GM18498 (cell line): ENCODE results near the gene BCL2L13.
"Not testable (repeated sequence)": the region's sequence is repeated elsewhere in the genome, so short reads cannot be mapped to it uniquely, and the experiment has no call there.

Experiments
- ATAC-seq: cut with Tn5 transposase; IDR thresholded peaks from one replicate; pipeline ENCODE4 v1.9.1; 2021; ENCODE audit warnings: mild to moderate bottlenecking, moderate library complexity; ENCODE audit not compliant: unreplicated experiment

The BCL2L13 gene

DNA sequence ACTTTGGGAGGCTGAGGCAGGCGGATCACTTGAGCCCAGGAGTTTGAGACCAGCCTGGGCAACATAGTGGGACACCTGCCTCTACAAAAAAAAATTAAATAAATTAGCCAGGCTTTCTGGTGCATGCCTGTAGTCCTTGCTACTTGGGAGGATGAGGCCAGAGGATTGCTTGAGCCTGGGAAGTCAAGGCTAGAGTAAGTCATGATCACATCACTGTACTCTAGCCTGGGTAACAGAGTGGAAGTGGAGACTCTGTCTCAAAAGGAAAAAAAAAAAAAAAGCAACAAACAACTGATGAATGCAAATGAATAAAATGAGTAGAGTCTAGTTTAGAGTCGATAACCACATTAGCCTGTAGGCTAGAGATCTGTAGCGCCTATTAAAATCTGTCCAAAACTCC is 3.9 kb upstream of the BCL2L13 start:
- ATAC-seq, result no peak

DNA sequence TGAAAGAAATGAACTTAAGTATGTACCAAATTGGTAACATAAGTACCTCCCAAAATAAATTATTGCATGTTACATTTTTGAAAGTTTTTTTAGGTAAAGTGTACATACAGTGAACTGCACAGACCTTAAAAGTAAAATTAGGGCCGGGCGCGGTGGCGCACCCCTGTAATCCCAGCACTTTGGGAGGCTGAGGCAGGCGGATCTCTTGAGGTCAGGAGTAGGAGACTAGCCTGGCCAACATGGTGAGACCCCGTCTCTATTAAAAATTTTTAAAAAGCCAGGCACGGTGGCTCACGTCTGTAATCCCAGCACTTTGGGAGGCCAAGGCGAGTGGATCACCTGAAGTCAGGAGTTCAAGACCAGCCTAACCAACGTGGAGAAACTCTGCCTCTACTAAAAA is 1.7 kb upstream of the BCL2L13 start:
- ATAC-seq, result not testable (repeated sequence)

DNA sequence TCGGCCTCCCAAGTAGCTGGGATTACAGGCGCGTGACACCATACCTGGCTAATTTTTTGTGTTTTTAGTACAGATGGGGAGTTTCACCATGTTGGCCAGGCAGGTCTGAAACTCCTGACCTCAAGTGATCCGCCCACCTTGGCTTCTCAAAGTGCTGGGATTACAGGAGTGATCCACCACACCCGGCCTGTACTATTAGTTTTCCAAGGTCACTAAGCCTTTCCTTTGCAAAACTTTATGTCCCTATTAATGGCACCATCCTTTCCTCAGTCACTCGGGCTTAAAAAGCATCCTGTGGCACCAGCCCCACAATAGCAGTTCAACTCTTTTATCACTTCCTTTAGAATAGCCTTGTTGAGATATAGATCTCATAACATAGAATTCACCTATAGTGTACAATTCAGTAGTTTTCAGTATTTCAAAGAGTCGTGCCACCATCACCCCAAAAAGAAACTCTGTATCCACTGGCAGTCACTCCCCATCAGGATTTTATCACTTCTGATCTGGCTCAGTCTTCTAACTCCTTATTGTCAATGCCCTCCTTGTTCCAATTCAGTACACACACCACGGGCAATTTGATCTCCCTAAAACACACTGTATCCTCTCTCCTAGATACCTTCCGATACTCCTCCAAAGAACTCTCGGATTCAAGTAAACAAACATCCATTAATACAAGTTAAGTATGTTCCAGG is 921 bp upstream of the BCL2L13 start:
- ATAC-seq, result no peak

DNA sequence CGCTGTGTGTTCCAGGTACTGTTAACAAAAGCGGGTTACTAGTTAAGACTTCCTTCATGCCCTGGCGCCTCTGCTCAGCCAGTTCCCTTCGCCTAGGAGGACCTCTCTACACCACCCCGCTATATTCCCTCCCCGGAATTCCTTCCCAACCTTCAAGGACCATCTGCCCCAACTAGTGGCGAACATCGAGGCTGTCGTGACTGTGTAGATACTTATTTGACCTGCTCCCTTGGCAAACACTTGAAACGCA is 450 bp upstream of the BCL2L13 start:
- peak; percentile 22 for ATAC-seq

DNA sequence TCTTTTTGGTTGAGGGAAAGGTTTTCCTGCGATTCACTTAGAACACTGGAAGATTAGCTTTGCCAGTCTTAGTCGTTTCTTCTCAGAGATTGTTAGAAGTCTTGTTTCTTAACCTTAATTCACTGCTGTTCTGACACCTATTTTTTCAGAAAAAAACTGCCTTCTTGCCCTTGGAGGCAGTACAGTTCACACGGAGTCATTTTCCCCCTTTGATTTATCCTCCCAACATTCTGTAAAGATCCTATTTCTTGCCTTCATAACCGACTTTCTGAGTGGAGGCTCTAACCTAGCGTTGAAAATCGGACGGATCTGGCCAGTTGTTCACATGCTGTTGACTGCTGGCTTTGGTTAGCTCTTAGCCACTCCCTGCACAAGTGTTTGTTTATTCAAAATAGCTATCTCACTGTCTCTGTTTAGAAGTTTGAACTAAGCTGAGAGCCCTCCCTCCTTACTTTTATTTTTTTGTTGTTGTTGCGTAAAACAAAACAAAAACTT is 737 bp downstream of the BCL2L13 start:
- ATAC-seq, result no peak

DNA sequence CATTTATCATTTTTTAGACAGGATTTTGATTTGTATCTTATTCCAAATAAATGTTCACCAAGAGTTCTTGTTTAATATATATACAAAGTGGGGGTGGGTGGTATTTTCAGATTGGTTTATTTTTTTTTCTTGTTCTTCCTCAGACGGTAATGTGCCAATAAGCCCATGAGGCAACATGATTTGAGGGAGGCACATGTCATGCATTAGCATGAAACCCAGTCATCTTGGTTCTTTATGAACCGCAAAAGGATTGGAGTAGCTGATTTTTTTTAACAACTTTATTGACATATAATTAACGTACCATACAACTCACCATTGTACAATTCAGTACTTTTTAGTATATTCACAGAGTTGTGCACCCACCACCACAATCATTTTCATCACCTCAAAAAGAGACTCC is 2.7 kb downstream of the BCL2L13 start:
- ATAC-seq, result no peak

DNA sequence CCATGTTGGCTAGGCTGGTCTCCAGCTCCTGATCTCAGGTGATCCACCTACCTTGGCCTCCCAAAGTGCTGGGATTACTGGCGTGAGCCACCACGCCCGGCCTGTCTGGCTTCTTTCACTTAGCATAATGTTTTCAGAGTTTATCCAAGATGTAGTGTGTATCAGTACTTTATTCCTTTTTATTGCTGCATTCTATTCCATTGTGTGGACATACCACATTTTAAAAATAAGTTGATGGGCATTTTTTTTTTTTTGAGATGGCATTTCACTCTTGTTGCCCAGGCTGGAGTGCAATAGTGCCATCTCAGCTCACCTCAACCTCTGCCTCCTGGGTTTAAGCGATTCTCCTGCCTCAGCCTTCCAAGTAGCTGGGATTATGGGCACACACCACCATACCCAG is 3.8 kb downstream of the BCL2L13 start:
- not testable (repeated sequence) for ATAC-seq

DNA sequence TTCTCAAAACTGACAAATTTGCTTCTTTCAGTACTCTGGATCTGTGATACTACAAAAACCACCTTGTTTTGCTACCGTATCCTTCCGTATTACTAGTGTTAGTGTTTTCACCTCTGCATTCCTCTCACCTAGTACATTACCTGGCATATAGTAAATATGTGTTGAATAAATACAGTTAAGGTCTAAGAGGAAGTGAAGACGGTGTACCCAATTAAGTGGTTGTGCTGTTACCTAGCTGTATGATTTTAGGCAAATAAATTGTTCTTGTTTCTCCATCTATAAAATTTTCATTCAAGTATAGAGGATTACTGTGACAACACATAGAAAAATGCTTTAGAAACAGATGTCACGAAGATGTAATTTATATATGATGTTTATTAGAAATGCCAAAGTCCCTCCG is 8.9 kb downstream of the BCL2L13 start:
- no peak for ATAC-seq

DNA sequence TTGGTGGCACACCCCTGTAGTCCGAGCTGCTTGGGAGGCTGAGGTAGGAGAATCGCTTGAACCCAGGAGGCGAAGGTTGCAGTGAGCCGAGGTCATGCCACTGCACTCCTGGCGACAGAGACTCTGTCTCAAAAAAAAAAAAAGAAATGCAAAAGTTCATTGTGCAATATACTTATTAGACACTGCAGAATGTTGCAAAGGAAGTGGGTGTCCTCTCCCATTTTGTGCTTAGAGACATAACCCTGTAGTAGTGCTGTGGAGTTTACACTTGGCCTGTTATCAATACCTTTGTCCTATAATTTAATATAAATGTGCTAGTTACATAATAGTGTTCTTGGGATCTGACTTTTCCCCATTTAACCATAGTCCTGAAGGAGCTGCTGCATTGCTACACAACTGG is 9.4 kb downstream of the BCL2L13 start:
- no peak for ATAC-seq

DNA sequence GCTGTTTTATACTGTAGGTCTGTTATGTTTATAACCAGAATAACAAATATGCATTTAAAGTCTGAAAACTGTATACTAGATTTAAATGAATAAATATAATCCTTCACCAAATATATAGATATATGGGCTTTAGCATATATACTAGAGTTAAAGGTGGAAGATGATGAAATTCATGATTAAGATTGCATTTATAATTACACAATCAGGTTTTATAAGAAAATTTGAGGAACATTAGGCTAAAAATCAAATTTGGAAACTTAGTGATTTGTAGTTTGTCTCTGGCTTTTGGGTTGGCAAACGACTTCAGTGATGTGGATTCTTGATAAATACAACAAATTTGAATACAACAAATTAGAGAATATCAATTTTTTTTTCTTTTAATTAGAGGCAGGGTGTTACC is 10.0 kb downstream of the BCL2L13 start:
- ATAC-seq, result no peak

DNA sequence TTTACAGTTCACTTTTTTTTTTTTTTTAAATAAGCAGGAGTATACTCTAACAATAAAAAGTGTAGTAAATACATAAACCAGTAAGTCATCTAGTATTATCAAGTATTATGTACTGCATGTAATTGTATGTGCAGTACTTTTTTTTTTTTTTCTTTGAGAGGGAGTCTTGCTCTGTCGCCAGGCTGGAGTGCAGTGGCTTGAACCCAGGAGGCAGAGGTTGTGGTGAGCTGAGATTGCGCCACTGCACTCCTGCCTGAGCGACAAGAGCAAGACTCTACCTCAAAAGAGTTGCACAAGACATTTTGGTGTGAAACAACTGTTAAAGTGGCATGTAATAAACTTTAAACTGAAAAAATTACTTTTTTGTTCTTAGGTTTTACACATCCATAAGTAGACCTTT is 16.7 kb downstream of the BCL2L13 start:
- no peak for ATAC-seq

DNA sequence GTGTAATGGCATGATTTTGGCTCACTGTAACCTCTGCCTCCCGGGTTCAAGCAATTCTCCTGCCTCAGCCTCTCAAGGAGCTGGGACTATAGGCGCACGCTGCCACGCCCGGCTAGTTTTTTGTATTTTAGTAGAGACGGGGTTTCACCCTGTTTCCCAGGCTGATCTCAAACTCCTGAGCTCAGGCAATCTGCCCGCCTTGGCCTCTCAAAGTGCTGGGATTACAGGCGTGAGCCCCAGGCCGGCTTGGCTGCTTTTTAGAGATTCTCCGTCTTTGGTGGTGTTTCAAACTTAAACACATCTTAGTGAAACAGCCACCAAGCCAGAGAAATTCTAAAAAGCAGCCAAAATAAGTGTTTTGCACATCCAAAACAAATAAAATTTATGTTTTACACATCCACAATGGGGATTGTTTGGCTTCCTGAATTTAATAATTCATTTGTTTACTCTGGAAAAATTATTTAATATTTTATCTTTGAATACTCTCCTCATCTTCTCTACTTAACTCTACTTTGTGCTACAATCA is 18.4 kb downstream of the BCL2L13 start:
- no peak for ATAC-seq

DNA sequence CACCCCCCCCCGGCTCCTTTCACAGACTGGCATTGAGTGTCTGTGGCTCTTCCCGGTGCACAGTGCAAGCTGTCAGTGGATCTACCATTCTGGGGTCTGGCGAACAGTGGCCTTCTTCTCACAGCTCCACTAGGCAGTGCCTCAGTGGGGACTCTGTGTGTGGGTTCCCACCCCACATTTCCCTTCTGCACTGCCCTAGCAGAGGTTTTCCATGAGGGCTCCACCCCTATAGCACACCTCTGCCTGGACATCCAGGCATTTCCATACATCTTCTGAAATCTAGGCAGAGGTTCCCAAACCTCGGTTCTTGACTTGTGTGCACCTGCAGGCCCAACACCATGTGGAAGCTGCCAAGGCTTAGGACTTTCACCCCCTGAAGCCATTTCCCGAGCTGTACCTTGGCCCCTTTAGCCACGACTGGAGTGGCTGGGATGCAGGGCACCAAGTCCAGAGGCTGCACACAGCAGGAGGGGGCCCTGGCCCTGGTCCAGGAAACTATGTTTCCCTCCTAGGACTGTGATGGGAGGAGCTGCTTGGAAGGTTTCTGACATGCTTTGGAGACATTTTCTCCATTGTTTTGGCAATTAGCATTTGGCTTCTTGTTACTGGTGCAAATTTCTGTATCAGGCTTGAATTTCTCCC is 26.0 kb downstream of the BCL2L13 start:
- ATAC-seq, result no peak

DNA sequence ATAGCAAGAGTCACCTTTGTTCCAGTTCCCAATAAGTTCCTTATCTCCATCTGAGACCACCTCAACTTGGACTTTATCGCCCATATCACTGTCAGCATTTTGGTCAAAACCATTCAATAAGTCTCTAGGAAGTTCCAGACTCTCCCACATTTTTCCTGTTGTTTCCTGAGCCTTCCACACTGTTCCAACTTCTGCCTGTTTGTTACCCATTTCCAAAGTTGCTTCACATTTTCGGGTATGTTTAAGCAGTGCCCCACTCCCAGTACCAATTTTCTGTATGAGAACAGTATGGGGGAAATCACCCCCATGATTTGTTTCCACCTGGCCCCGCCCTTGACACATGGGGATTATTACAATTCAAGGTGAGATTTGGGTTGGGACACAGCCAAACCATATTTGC is 26.7 kb downstream of the BCL2L13 start:
- no peak for ATAC-seq

DNA sequence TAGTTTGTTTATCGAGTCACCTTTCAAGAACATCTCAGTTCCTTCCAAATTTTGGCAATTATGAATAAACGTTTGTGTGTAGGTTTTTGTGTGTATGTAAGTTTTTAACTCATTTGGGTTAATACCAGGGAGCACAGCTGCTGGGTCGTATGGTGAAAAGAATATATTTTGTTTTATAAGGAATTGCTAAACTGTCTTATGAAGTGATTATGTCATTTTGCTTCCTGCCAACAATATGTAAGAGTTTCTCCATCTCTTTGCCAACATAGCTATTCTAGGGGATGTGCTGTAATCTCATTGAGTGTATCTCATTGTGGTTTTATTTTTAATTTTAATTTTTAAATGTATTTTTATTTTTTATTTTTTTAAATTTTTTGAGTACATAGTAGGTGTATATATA is 27.3 kb downstream of the BCL2L13 start:
- no peak for ATAC-seq

DNA sequence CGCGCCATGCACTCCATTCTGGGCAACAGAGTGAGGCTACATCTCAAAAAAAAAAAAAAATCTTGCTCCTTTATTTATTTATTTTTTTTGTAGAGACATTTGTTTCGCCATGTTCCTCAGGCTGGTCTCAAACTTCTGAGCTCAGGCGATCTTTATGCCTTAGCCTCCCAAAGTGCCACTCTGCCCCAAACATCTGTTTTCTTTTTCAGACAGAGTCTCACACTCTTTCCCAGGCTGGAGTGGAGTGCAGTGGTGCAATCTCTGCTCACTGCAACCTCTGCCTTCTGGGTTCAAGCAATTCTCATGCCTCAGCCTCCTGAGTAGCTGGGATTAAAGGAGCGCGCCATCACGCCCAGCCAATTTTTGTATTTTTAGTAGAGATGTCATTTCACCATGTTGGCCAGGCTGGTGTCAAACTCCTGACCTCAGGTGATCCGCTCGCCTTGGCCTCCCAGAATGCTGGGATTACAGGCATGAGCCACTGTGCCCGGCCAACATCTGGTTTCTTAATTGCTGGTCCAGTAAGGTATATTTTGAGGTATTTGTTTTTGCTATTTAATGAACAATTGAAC is 33.0 kb downstream of the BCL2L13 start:
- ATAC-seq, result not testable (repeated sequence)

DNA sequence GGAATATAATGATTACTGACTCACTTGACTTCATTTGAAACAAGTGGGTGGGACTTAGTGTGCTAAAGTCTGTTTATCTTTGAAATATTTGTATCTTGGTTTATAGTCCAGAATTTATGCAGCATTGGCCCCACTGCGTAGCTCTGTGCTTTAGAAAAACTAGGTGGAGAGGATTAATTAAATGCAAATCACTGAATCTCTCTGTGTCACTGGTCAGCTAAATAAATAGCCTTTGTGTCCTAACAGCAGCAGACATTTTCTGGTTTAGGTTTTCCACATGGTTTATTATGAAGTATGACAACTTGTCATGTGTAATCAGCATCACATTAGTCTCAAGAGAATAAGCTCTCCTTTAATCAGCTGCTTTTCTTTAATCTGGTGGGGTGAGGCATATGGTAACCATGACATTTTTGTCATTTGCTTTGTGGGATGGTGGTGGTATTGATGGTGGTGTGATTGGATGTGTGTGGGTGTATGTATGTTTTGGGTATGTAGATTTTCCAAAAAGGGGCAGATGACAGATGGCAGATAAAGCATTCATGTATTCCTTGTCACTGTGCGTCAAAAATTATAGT is 33.9 kb downstream of the BCL2L13 start:
- ATAC-seq, result no peak

DNA sequence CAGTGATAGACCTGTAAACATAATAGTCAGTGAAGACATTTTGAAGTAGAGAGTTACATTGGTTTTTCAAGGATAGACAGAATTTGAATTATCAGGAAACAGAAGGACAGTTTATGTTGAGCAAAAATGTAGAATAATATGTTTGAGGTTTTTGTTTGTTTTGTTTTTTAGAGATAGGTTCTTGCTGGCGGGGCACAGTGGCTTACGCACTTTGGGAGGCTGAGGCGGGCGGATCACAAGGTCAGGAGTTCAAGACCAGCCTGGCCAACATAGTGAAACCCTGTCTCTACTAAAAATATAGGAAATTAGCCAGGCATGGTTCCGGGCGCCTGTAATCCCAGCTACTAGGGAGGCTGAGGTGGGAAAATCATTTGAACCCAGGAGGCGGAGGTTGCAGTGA is 35.6 kb downstream of the BCL2L13 start:
- ATAC-seq, result no peak

DNA sequence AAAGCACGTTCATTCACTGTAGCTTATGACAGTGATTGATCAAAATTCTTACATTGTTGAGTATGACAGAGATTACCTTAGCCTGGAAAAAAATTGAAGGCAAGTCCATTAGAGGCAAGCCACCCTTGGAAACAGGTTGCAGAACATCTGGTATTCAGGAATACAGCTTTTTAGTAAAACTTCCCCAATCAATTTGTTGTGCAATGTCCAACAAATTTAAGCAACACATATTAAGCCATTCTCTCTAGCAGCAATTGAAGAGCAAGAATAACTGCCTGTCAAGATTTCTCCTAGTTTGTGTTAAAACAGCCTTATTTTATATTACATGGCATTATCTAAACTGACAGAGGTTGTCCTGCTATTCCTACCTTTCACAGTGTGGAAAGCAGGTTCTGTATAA is 37.0 kb downstream of the BCL2L13 start:
- no peak for ATAC-seq

DNA sequence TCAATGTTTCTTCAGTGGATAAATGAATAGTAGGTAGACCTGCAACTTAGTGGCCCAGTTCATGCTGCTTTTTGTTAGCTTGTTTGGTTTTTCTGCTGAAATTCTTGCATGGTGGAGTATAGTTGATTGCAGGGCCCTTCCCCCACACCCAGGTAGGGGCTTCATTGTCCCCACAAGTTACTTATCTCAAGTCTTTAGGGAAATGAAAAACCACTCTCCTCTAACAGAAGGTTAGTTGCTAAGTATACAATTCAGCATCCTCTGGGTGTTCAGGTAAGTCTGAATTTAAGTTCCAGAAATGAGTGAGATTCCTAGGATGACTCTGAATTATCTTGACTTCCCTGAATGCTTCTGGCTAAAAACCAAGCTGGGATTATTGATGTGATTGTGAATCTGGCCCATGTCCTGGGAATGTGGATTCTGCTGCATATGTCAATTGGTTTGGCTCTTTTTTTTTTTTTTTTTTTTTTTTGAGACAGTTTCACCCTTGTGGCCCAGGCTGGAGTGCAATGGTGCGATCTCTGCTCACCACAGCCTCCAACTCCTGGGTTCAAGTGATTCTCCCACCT is 40.3 kb downstream of the BCL2L13 start:
- no peak for ATAC-seq

DNA sequence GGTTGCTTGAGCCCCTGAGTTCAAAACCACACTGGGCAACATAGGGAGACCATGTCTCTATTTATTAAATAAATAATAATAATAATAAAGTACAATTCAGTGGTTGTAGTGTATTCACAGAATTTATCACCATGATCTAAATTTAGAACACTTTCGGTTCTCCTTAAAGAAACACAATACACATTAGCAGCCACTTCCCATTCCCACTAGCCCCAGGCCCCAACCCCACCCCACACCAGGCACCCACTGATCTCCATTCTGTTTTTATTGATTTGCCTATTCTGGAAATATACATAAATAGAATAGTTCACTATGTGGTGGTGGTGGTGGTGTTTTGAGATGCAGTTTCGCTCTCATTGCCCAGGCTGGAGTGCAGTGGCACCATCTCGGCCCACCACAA is 45.7 kb downstream of the BCL2L13 start:
- ATAC-seq, result no peak

DNA sequence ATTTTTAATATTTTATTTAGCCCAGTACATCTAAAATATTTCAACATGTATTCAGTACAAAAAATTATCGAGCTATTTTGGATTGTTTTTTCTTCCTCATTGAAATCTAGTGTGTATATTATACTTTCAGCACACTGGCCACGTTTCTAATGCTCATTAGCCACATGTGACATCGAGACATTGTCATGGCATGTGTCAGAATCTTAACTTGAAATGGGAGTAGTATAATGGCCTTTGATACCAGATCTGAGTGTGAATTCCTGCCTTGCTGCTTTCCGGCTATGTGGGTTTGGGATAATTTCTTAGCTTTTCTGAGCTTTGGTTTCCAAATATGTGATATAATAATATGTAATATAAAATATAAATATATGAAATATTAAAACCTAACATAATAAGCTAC is 54.3 kb downstream of the BCL2L13 start:
- no peak for ATAC-seq
